Lung (tissue), 12 donors: ENCODE results near the gene BAHCC1. TPM values are rescaled to one million over a fixed set of nuclear protein-coding genes. Genes with fewer than 3 reads are reported as not detected.

Experiments
- ATAC-seq: fragments of 200-7000 bp; cut with Tn5 transposase; one replicate; pipeline ENCODE4 v1.9.1; 2020; ENCODE audit warnings: moderate number of reproducible peaks; ENCODE audit not compliant: insufficient read depth, low FRiP score
- DNase-seq, 3 donors: peaks; one replicate each; pipeline ENCODE4 v3.0.0-alpha.2; 2013 to 2017
- H3K27ac ChIP-seq, 2 donors: one replicate each; pipeline ENCODE4 v1.5.1; 2013; ENCODE audit warnings: mild to moderate bottlenecking in 2 of 2, moderate library complexity in 2 of 2, control low read depth in 1 of 2, inconsistent platforms in 1 of 2, low read depth in 1 of 2, low read length in 1 of 2
- H3K27me3 ChIP-seq, 3 donors: one replicate each; pipeline ENCODE4 v1.5.1; 2013; ENCODE audit warnings: low read length in 2 of 3; ENCODE audit not compliant: control insufficient read depth in 3 of 3, insufficient read depth in 3 of 3
- H3K36me3 ChIP-seq, 4 donors: one replicate each; pipeline ENCODE4 v1.5.1; 2013; ENCODE audit warnings: low read length in 4 of 4, mild to moderate bottlenecking in 1 of 4, moderate library complexity in 1 of 4; ENCODE audit not compliant: control insufficient read depth in 4 of 4, insufficient read depth in 4 of 4
- H3K4me1 ChIP-seq, 5 donors: one replicate each; pipeline ENCODE4 v1.5.1; 2013; ENCODE audit warnings: low read length in 5 of 5, mild to moderate bottlenecking in 2 of 5, moderate library complexity in 1 of 5; ENCODE audit not compliant: control insufficient read depth in 5 of 5, insufficient read depth in 5 of 5
- H3K4me3 ChIP-seq: one replicate; pipeline ENCODE4 v1.5.1; 2013; ENCODE audit warnings: mild to moderate bottlenecking, control low read depth, moderate library complexity
- H3K9ac ChIP-seq, 2 donors: one replicate each; pipeline ENCODE4 v1.5.1; 2013; ENCODE audit warnings: low read length in 2 of 2, control low read depth in 1 of 2; ENCODE audit not compliant: insufficient read depth in 1 of 2
- H3K9me3 ChIP-seq, 4 donors: one replicate each; pipeline ENCODE4 v1.5.1; 2013; ENCODE audit warnings: low read length in 3 of 4, mild to moderate bottlenecking in 1 of 4, moderate library complexity in 1 of 4; ENCODE audit not compliant: control insufficient read depth in 4 of 4, insufficient read depth in 3 of 4
- WGBS, 2 donors: extraction: QIAGEN DNeasy Blood & Tissue Kit; methylation state at CpG; one replicate each; pipeline ENCODE4 v1.1.7; 2013; 5-methylcytosine and 5-hydroxymethylcytosine counted together
- polyA plus RNA-seq, 2 donors: library from polyadenylated mRNA; stranded (reverse); fragments of 200-250 nt; gene quantifications; one replicate each; pipeline ENCODE4 v1.2.1, GENCODE V29; 2013
- total RNA-seq, 2 donors: library from RNA; depleted of rRNA in 1 of 2; stranded (reverse); fragments of >200 nt in 1 of 2; gene quantifications; one replicate each; pipeline ENCODE4 v1.2.1, GENCODE V29; 2014 to 2021
- TF ChIP-seq, protein P1 (sequence below): IDR thresholded peaks from 2 replicates; pipeline ENCODE4 v1.5.1; 2012; ENCODE audit warnings: mild to moderate bottlenecking; ENCODE audit errors: control extremely low read depth, extremely low read depth
- donor health status: control.
- donor health status: control.
- donor health status: Bipolar disorder and iron deficiency.
- donor health status: healthy.
- donor health status: DM: yes; HTN: yes; CAD: no.

Gene BAHCC1
- total and polyA plus RNA-seq, 4 donors: 7.6 to 24.9 (median 17.5) TPM

DNA sequence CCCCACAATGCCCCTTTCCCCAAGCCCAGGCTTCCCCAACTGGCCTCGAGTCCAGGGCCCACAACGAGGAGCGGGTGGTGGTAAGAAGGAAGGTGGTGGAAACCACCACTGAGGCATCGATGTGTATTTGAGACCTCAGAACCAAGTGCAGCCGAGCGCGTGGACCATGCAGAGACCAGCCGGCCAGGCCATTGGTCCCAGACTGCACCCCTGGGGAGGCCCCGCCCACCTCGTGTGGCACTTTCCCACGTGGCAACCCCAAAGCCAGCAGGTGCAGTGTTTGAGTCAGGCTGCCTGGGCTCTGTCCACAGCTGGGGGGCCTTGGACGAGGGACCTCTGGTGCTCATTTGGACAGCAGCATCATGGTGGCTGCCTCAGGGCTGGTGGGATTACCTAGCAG lies 28.1 kb upstream of the BAHCC1 start:
- Histone ChIP-seq H3K4me3 (no peak overlapping the region), H3K36me3 (no peaks in the 10 kb centered on the region), H3K27ac (no peak overlapping the region), H3K4me1 (peaks cover 0 to 19% (median 14%) of the 10 kb centered on the region in 5 donors), H3K27me3 (peaks cover 0 to 7% (median 0%) of the 10 kb centered on the region in 3 donors), H3K9me3 (no peaks in the 10 kb centered on the region), H3K9ac (no peak overlapping the region)
- TF ChIP-seq, protein P1, sequence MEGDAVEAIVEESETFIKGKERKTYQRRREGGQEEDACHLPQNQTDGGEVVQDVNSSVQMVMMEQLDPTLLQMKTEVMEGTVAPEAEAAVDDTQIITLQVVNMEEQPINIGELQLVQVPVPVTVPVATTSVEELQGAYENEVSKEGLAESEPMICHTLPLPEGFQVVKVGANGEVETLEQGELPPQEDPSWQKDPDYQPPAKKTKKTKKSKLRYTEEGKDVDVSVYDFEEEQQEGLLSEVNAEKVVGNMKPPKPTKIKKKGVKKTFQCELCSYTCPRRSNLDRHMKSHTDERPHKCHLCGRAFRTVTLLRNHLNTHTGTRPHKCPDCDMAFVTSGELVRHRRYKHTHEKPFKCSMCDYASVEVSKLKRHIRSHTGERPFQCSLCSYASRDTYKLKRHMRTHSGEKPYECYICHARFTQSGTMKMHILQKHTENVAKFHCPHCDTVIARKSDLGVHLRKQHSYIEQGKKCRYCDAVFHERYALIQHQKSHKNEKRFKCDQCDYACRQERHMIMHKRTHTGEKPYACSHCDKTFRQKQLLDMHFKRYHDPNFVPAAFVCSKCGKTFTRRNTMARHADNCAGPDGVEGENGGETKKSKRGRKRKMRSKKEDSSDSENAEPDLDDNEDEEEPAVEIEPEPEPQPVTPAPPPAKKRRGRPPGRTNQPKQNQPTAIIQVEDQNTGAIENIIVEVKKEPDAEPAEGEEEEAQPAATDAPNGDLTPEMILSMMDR: no peak
- 89 to 90% methylated on average over 12 of the region's 12 CpGs for whole genome bisulfite sequencing, 2 donors
- no peak for ATAC-seq
- no peak for DNase-seq

DNA sequence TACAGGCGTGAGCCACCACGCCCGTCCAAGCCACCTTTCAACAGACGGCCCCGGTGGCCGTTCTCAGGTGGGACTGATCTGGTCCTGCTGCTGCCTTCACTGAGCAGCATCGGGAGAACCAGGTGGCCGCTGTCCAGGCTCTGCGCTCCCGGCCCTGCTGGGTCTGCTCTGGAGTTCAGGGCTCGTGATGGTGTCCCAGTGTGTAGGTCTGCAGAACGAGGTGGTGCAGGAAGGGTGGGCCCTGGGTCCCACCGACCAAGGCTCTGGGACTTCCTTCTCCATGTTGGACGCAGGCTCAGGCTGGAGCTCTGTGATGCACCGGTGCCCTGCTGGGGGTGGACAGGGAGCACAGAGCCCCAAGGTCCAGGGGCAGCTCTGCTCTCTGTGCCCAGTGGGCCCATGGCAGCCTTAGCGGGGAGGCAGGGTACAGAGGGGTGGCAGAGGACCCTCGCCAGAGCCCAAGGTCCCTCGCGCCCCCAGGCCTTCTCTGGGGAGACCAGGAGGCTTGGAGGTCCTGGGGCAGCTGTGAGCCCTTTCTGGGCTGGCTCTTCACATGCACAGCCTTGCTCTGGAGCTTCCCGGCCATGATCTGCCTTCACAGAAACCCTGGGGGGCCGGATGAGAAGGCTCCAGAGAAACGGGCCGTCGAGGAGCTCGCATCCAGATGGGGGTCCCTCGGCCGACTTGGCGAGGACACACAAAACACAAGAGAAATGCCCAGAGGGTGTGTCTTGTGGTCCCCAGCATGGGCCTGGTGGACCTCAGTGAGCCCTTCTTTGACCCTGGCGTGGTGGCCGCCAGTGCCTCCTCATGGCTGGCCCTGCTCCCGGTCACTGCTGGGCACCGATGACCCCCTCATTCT lies 26.9 kb upstream of the BAHCC1 start:
- H3K4me1 ChIP-seq: peaks cover 0 to 27% (median 14%) of the 10 kb centered on the region in 5 donors
- no peak overlapping the region for H3K4me3 ChIP-seq
- WGBS, 2 donors: 92 to 95% methylated on average over 32 of the region's 32 CpGs
- H3K36me3 ChIP-seq: no peaks in the 10 kb centered on the region
- no peak overlapping the region for H3K9ac ChIP-seq
- no peaks in the 10 kb centered on the region for H3K9me3 ChIP-seq
- DNase-seq: no peak
- TF ChIP-seq, protein P1: no peak
- H3K27ac ChIP-seq: no peak overlapping the region
- H3K27me3 ChIP-seq: peaks cover 0 to 7% (median 0%) of the 10 kb centered on the region in 3 donors
- ATAC-seq: no peak

DNA sequence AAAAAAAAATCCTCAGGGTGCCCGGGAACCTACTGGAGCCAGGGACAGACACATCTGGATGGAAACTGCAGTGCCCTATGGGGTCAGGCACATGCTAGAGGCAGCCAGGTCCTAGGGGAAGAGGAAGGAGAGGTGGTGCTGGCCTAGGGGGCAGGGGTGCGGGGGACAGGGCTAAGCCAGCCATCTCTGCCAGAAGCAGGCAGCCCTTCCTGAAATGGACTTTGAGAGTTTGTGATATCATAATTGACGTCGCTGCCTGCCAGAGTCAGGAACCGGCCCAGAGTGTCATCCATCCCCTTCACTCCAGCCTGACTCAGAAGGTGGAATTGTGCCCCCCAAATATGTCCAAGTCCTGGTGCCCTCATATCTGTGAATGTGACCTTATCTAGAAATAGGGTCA lies 25.0 kb upstream of the BAHCC1 start:
- 94 to 95% methylated on average over 5 of the region's 5 CpGs for WGBS, 2 donors
- no peak overlapping the region for H3K4me3 ChIP-seq
- DNase-seq (no peak), ATAC-seq (no peak)
- no peaks in the 10 kb centered on the region for H3K36me3 ChIP-seq
- H3K9ac ChIP-seq: no peak overlapping the region
- H3K4me1 ChIP-seq: peaks cover 0 to 19% (median 10%) of the 10 kb centered on the region in 5 donors
- peaks cover 0 to 3% (median 0%) of the 10 kb centered on the region in 3 donors for H3K27me3 ChIP-seq
- TF ChIP-seq, protein P1: no peak
- H3K27ac ChIP-seq: no peak overlapping the region
- no peaks in the 10 kb centered on the region for H3K9me3 ChIP-seq
